HG02642 (cell line): ENCODE measurements around the gene NRIP1.
A peak's percentile ranks its signal among the peaks of the same experiment; 100 is the strongest.

Source experiments
- ATAC-seq: cut with Tn5 transposase; IDR thresholded peaks from one replicate; pipeline ENCODE4 v1.9.1; 2021; ENCODE audit warnings: mild to moderate bottlenecking; ENCODE audit not compliant: unreplicated experiment, poor library complexity

Gene NRIP1, protein sequence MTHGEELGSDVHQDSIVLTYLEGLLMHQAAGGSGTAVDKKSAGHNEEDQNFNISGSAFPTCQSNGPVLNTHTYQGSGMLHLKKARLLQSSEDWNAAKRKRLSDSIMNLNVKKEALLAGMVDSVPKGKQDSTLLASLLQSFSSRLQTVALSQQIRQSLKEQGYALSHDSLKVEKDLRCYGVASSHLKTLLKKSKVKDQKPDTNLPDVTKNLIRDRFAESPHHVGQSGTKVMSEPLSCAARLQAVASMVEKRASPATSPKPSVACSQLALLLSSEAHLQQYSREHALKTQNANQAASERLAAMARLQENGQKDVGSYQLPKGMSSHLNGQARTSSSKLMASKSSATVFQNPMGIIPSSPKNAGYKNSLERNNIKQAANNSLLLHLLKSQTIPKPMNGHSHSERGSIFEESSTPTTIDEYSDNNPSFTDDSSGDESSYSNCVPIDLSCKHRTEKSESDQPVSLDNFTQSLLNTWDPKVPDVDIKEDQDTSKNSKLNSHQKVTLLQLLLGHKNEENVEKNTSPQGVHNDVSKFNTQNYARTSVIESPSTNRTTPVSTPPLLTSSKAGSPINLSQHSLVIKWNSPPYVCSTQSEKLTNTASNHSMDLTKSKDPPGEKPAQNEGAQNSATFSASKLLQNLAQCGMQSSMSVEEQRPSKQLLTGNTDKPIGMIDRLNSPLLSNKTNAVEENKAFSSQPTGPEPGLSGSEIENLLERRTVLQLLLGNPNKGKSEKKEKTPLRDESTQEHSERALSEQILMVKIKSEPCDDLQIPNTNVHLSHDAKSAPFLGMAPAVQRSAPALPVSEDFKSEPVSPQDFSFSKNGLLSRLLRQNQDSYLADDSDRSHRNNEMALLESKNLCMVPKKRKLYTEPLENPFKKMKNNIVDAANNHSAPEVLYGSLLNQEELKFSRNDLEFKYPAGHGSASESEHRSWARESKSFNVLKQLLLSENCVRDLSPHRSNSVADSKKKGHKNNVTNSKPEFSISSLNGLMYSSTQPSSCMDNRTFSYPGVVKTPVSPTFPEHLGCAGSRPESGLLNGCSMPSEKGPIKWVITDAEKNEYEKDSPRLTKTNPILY (N-terminal part only)

GRCh38 chr21:15064576-15065391 is at the start of gene NRIP1:
TSS of gene NRIP1 (minus strand) at chr21:15065000. CDS start at chr21:14968192, 96,808 bp downstream.
- peak; percentile 84 for ATAC-seq

DNA sequence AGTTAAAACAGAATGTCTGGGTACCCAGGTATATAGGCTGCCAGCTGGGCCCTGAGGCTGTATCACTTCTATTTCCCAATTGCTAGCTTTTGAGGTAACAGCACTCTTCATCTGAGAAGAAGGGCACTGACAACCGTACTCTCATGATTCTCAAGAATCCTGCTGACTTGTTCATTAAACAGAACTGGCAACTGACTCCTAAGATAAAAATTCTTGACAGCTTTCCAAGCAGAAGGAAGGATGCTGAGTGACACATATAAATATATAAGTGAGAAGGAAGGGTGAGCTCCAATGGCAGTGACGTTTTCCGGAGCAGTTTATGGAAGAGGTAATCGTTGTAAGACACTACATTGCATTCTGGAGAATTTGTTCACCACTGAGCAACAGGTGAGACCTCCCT is 48.1 kb upstream of the NRIP1 start:
- no peak for ATAC-seq

GRCh38 chr21:15108801-15109200 is 44.0 kb upstream of the NRIP1 start:
- no peak for ATAC-seq

GRCh38 chr21:15104470-15104869 is 39.7 kb upstream of the NRIP1 start:
- ATAC-seq: no peak

DNA sequence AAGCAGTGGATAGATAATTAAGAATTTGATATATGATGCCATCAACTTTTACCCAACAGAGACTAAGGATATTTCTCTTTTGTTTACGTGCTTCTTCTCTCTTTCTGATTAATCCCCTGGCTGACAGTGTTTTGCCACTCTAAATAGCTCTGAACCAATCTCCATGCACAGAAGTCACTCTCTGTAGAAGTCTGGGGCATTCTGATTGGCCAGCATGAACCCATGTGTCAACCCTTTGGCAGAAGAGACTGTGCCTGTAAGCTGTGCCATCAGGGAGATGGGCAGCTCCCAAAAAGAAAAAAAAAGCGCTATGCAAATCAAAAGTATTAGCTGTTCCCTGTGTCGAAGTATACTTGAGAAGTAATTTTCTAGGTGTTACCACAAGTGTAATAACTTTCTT is 34.1 kb upstream of the NRIP1 start:
- ATAC-seq: no peak

DNA sequence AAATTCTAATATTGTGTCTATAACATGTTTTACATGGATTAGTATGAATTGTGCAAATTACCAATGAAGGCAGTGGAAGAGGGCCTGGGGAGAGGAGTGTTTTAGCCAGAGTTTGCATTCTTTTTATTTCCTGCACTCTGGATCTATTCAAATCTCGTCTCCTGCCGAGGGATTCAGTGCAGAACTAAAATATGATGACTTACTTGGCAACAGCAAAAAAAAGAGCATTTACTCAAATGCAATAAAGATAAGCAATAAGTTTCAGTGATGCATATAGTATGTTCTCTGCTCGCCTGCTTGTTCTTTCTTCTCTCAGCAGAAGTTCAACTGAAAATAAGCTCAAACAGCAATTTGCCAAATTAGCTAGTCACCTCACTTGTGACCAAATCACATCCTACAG is 33.4 kb upstream of the NRIP1 start:
- ATAC-seq: no peak

GRCh38 chr21:15097580-15097979 is 32.8 kb upstream of the NRIP1 start:
- ATAC-seq: no peak

DNA sequence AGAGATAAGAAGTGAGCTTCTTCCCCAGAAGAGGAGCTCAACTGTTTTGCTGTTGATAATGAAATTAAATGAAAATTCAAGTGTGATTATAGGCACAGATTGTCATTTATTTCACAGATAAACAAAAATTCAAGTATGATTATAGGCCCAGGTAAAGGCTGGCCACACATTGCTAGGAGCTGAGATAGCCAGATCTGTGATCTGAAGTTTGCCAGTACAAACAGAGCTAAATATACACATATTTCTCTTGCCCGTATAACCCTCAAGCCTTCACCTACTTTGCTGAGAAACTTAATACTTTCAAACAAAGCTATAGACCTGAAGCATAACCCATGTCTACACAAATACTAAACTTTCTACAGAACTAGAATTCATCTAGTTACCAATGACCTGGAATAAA is 31.3 kb upstream of the NRIP1 start:
- no peak for ATAC-seq

DNA sequence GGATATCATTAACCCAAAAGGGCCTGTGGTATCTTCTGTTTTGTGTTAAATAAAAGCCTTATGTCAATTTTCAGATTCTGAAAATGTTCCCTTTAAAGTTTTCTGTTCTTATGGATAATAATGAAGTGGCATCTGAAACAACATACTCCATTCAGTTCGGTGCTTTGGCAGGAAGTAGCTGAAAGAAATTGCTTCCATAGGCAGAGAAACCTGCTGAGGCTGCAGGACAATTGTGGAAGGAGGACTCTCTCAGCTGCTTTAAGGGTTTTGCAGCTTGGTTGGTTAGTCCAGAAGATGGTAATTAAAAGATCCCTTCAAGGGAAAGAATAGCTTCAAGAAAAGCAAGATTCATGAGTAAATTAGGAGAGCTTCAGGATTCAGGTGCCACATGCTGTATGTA is 30.5 kb upstream of the NRIP1 start:
- no peak for ATAC-seq

- no peak for ATAC-seq
Observed at GRCh38 chr21:15094706-15095105, 29.9 kb upstream of the NRIP1 start.

- no peak for ATAC-seq
Observed at GRCh38 chr21:15093216-15093615, 28.4 kb upstream of the NRIP1 start.

GRCh38 chr21:15092745-15093144 is 27.9 kb upstream of the NRIP1 start:
- no peak for ATAC-seq

- ATAC-seq: no peak
Observed at GRCh38 chr21:15090390-15090789, 25.6 kb upstream of the NRIP1 start.

DNA sequence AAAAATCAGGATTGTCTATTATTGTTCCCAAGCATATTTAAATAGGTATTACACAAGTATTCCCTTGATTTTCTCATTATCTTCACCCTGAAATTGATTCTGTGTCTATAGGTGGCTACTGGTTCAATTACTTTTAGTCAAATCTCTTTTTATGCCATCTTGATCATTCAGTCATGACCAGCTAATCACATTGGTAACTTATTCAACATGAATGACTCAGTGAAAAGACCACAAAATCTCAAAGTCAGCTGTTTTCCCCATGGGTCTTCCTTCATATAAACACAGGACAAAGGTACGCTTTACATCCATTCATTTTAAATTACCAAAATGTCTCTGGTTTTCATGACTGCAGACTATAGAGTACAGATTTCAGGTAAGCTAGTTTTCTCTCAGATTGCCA is 23.7 kb upstream of the NRIP1 start:
- no peak for ATAC-seq

GRCh38 chr21:15084668-15085067 is 19.9 kb upstream of the NRIP1 start:
- ATAC-seq: no peak

DNA sequence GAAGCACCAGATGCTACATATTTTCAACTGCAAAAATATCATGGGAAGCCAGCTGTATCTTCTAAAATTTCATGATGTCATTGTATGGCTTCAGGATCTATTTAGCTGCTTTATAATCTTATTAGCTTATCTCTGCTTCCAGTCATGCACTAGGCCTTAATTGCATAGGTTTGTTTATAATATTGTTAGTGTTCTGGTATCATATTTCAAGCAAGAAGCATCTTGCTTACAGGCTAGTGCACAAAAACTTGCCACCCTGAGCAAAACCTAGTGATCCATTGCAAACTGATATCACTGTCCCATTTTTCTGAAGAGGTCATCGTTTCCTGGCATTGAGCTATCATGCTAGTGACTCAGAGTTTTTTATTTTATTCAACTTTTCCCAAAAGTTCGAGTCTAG is 15.7 kb upstream of the NRIP1 start:
- ATAC-seq: no peak

DNA sequence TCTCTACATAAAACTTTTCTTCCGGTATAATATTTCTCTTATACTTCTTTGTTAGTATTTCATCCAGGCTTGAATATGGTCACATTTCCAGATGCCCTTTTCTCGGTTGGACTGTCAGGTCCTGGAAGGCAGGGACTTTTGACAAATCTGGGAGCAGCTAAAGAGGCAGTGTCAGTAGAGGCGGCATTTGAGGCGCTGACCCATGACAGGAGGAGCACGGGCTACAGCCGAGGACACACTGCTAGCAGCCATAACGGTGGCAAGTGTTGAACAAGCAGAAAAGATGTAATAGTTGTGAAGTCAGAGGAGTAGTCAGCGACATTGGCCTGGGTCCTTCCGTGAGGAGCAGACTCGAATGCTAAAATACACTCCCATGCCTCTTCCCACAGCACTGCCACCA is 14.5 kb upstream of the NRIP1 start:
- no peak for ATAC-seq

- ATAC-seq: no peak
Observed at GRCh38 chr21:15078180-15078579, 13.4 kb upstream of the NRIP1 start.

DNA sequence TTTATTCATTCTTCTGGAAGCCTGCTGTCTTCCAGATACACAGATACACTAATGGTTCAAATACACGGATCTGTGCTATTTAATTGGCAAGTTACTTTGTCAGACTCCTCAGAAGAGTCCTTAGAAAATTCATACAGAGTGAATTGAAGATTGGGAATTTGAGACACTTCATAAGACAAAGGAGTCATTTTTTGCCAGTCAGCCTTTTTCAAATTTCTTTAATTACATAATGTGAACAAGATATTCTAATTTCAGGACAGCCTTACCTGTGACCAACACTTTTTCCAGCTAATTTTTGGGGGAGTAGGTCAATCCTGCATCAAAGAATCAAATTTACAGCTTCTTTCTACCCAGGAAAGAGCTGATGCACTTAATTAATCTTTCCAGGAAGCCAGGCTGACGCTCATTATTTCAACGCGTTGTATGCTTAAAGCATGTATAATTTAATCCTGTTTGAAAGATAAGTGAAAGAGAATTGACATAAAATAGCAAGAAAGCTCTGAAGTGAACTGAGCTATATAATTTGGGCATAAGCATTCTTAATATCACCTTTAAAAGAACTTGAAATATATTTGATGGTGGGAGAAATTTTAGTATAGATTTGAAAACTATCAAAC is 12.8 kb upstream of the NRIP1 start:
- no peak for ATAC-seq

- no peak for ATAC-seq
Observed at GRCh38 chr21:15076730-15077129, 11.9 kb upstream of the NRIP1 start.
